IPS-20b (cell line): ENCODE results near the gene MPST.
"Not testable (repeated sequence)": the region's sequence is repeated elsewhere in the genome, so short reads cannot be mapped to it uniquely, and the experiment has no call there.

Source experiments
- H3K27ac ChIP-seq: one replicate; pipeline ENCODE4 v1.5.1; 2013; ENCODE audit warnings: low read length
- H3K27me3 ChIP-seq: 2 replicates; pipeline ENCODE4 v1.6.1; 2013; ENCODE audit warnings: mild to moderate bottlenecking, low read length, inconsistent platforms; ENCODE audit not compliant: insufficient read depth
- H3K36me3 ChIP-seq: 2 replicates; pipeline ENCODE4 v1.6.1; 2013; ENCODE audit warnings: low read depth, mild to moderate bottlenecking, inconsistent platforms, low read length, moderate library complexity; ENCODE audit not compliant: insufficient read depth
- H3K4me1 ChIP-seq: 2 replicates; pipeline ENCODE4 v1.6.1; 2013; ENCODE audit warnings: mild to moderate bottlenecking, control low read depth, inconsistent platforms, low read length, moderate library complexity; ENCODE audit not compliant: insufficient read depth
- H3K4me3 ChIP-seq: 2 replicates; pipeline ENCODE4 v1.5.1; 2013; ENCODE audit warnings: mild to moderate bottlenecking, low read length, inconsistent platforms
- H3K9ac ChIP-seq: 2 replicates; pipeline ENCODE4 v1.6.1; 2013; ENCODE audit warnings: low read depth, mild to moderate bottlenecking, inconsistent platforms, low read length, moderate library complexity
- H3K9me3 ChIP-seq: 2 replicates; pipeline ENCODE4 v1.6.1; 2013; ENCODE audit warnings: mild to moderate bottlenecking, low read depth, low read length, inconsistent platforms; ENCODE audit not compliant: insufficient read depth

Gene MPST

DNA sequence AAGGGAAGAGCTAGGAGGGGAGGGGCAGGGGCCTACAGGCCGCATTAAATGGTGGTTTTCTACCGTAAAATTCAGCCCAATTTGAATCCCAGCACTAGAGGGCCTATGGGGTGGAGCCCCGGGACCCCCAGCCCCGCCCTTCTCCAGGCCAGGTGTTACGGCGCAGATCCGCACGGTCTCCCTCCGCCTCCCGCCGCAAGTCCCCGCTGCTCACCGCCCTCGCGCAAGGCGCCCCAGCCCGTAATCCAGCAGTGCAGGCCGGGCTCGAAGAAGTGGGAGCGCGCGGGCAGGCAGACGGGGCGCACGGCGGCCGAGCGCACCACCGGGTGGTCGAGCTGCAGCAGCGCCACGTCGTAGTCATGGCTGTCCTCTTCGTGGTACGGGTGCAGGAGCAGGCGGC lies 49.3 kb downstream of the MPST start:
- H3K4me1 ChIP-seq = no peaks in the 10 kb centered on the region
- H3K27ac ChIP-seq = no peak overlapping the region
- H3K27me3 ChIP-seq = peaks cover 95% of the 10 kb centered on the region
- no peaks in the 10 kb centered on the region for H3K36me3 ChIP-seq
- H3K4me3 ChIP-seq = peak overlapping the region; percentile 58; the same call in 1 of the 2 replicates
- no peak overlapping the region; the same call in none of the 2 replicates for H3K9ac ChIP-seq
- no peaks in the 10 kb centered on the region for H3K9me3 ChIP-seq

DNA sequence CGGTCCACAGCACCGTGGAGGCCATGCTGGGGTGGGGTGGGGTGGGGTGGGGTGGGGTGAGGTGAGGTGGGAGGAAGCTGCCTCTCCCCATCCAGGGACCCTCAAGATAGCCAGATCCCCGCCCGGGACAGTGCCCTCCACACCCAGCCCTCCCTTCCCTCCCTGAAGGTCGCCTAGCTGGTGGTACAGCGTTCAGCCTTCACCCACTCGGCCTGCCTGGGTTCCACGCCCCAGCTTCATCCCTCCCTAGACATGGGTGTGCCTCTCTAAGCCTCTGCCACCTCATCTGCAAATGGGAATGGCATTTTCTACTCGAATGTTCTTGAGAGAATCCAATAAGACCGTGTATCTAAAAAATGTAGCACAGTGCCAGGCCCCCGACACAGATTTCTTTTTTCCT lies 49.8 kb downstream of the MPST start:
- no peaks in the 10 kb centered on the region for H3K4me1 ChIP-seq
- peaks cover 95% of the 10 kb centered on the region for H3K27me3 ChIP-seq
- H3K4me3 ChIP-seq = peak overlapping the region; percentile 58; the same call in 1 of the 2 replicates
- H3K9ac ChIP-seq = no peak overlapping the region
- no peaks in the 10 kb centered on the region for H3K9me3 ChIP-seq
- H3K27ac ChIP-seq = no peak overlapping the region
- H3K36me3 ChIP-seq = no peaks in the 10 kb centered on the region

DNA sequence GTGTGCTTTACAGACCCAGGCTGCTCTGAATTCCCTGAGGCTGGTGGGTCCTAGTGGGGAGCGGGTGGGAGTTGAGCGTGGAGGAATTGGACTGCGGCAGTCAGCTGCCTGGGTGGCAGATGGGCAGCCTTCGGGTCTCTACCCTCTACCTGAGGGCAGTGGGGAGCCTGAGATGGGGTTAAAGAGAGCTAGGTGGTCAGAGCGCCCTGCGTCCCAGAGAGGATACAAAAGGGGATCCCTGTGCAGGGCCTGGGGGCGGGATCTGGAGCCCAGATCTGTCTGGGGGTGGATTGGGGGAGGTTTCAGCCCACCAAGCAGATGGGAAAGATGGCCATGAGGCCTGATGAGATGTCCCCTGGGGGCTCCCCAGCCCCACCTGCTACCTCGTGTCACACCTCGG lies 50.2 kb downstream of the MPST start:
- Histone ChIP-seq H3K27ac (no peak overlapping the region), H3K4me3 (no peak overlapping the region), H3K9me3 (no peaks in the 10 kb centered on the region), H3K36me3 (no peaks in the 10 kb centered on the region), H3K27me3 (peaks cover 95% of the 10 kb centered on the region), H3K9ac (no peak overlapping the region), H3K4me1 (no peaks in the 10 kb centered on the region)

- no peaks in the 10 kb centered on the region for H3K4me1 ChIP-seq
- no peak overlapping the region for H3K27ac ChIP-seq
- peaks cover 95% of the 10 kb centered on the region for H3K27me3 ChIP-seq
- no peak overlapping the region for H3K4me3 ChIP-seq
- H3K9ac ChIP-seq = no peak overlapping the region
- no peaks in the 10 kb centered on the region for H3K9me3 ChIP-seq
- H3K36me3 ChIP-seq = no peaks in the 10 kb centered on the region
Measured at GRCh38 chr22:37070334-37070733, 50.8 kb downstream of the MPST start.

GRCh38 chr22:37070744-37071143 lies 51.2 kb downstream of the MPST start:
- H3K27ac ChIP-seq = no peak overlapping the region
- H3K4me1 ChIP-seq = no peaks in the 10 kb centered on the region
- no peak overlapping the region for H3K4me3 ChIP-seq
- no peaks in the 10 kb centered on the region for H3K36me3 ChIP-seq
- H3K27me3 ChIP-seq = peaks cover 95% of the 10 kb centered on the region
- no peak overlapping the region for H3K9ac ChIP-seq
- H3K9me3 ChIP-seq = no peaks in the 10 kb centered on the region

GRCh38 chr22:37071850-37072592 lies 52.5 kb downstream of the MPST start:
- not testable (repeated sequence) for H3K4me3 ChIP-seq, H3K36me3 ChIP-seq, H3K4me1 ChIP-seq, H3K27ac ChIP-seq, H3K9ac ChIP-seq, H3K9me3 ChIP-seq
- H3K27me3 ChIP-seq = peaks cover 95% of the 10 kb centered on the region

DNA sequence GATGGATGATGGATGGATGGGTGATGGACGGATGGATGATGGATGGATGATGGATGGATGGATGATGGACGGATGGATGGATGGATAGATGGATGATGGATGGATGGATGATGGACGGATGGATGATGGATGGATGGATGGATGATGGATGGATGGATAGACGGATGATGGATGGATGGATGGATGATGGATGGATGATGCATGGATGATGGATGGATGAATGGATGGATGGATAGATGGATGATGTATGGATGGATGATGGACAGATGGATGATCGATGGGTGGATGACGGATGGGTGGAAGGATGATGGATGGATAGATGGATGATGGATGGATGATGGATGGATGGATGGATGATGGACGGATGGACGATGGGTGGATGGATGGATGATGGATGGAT lies 53.1 kb downstream of the MPST start:
- Histone ChIP-seq H3K4me1 (no peaks in the 10 kb centered on the region), H3K27ac (no peak overlapping the region), H3K36me3 (no peaks in the 10 kb centered on the region), H3K9ac (no peak overlapping the region), H3K27me3 (peaks cover 94% of the 10 kb centered on the region), H3K9me3 (no peaks in the 10 kb centered on the region), H3K4me3 (no peak overlapping the region)

GRCh38 chr22:37074537-37074936 lies 55.0 kb downstream of the MPST start:
- Histone ChIP-seq H3K9ac (no peak overlapping the region), H3K9me3 (no peaks in the 10 kb centered on the region), H3K27ac (no peak overlapping the region), H3K27me3 (peaks cover 92% of the 10 kb centered on the region), H3K4me3 (no peak overlapping the region), H3K36me3 (no peaks in the 10 kb centered on the region), H3K4me1 (peaks cover 6% of the 10 kb centered on the region; the same call in 1 of the 2 replicates)

GRCh38 chr22:37075046-37075445 lies 55.5 kb downstream of the MPST start:
- no peak overlapping the region for H3K4me3 ChIP-seq
- H3K27ac ChIP-seq = no peak overlapping the region
- no peak overlapping the region for H3K9ac ChIP-seq
- no peaks in the 10 kb centered on the region for H3K9me3 ChIP-seq
- H3K36me3 ChIP-seq = no peaks in the 10 kb centered on the region
- peaks cover 87% of the 10 kb centered on the region for H3K27me3 ChIP-seq
- H3K4me1 ChIP-seq = peaks cover 7% of the 10 kb centered on the region; the same call in 1 of the 2 replicates

DNA sequence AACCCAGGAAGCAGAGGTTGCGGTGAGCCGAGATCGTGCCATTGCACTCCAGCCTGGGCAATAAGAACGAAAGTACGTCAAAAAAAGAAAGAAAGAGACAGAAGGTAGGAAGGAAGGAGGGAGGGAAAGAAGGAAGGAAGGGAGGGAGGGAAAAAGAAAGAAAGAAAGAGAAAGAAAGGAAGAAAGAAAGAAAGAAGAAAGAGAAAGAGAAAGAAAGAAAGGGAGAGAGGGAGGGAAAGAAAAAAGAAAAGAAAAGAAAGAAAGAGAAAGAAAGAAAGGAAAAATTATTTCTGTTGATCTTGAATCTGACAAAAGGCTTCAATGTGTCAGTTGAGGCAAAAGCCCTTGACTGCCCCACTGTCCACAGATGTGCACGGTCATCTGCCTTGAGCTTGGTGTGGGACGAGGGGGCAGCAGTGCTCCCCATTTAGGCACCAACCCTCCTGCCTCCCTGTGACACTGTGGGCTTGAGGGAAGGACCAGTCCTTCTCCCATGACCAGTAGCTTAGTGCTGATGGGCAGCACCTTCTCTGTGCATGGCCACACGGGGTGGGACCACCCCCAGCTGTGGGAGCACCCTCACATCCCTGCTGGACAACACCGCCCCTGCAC lies 56.4 kb downstream of the MPST start:
- no peak overlapping the region for H3K4me3 ChIP-seq
- H3K27ac ChIP-seq = no peak overlapping the region
- H3K9me3 ChIP-seq = no peaks in the 10 kb centered on the region
- H3K9ac ChIP-seq = no peak overlapping the region
- peaks cover 7% of the 10 kb centered on the region; the same call in 1 of the 2 replicates for H3K4me1 ChIP-seq
- H3K27me3 ChIP-seq = peaks cover 81% of the 10 kb centered on the region
- no peaks in the 10 kb centered on the region for H3K36me3 ChIP-seq

DNA sequence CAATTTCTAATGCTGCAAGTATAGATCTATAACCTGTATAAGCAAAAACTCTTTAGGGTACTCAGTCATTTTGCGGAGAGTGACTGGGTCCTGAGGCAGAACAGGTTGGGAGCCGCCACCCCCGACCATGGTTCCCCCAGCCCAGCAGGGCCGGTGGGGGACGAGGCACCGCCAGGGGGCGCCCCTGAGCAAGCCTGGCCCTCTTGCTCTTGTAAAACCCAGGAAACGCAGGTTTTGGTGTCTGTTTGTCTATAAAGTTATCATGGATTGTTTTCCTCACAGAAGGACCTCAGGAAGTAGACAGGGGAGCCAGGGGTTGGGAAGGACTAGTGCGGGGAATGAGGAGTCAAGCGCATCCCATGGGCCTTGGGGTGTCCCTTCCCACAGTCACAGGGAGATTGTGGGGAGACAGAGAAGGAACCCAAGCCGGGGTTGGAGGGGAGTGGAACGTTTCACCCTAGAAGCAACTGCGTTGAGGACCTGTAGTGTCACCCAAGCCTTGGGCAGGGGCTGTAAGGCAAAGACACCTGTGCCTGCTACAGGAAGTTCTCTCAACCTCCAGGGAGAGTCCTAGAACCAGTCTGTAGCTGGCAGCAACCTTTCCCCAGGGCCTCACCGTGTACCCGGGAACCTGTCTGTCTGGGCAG lies 58.4 kb downstream of the MPST start:
- Histone ChIP-seq H3K9me3 (no peaks in the 10 kb centered on the region), H3K27me3 (peaks cover 72% of the 10 kb centered on the region), H3K27ac (no peak overlapping the region), H3K9ac (no peak overlapping the region), H3K4me1 (peaks cover 7% of the 10 kb centered on the region; the same call in 1 of the 2 replicates), H3K36me3 (no peaks in the 10 kb centered on the region), H3K4me3 (no peak overlapping the region)

DNA sequence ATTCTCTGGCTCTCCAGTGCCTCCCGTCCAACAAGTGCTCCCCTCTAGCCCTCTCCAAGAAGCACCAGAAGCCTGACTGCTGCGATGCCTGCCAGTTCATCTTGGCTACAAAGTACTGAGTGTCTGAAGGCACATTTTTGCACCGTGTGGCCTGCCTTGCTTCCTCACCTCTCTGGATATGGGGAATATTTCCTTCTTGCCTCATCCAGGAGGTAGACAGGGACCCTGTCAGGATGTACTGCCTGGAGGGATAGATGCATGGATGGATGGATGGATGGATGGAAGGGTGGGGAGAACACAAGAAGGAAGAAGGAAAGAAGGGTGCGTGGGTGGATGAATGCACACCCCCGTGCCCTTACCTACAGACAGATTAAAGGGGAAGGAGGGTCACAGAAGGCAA lies 59.6 kb downstream of the MPST start:
- Histone ChIP-seq H3K9ac (no peak overlapping the region), H3K4me3 (no peak overlapping the region), H3K27me3 (peaks cover 59% of the 10 kb centered on the region), H3K36me3 (no peaks in the 10 kb centered on the region), H3K27ac (no peak overlapping the region), H3K4me1 (peaks cover 7% of the 10 kb centered on the region; the same call in 1 of the 2 replicates), H3K9me3 (no peaks in the 10 kb centered on the region)
